ENCODE results near the gene CNTRL. TPM values are rescaled to one million over a fixed set of nuclear protein-coding genes. Genes with fewer than 3 reads are reported as not detected.

The CNTRL gene
- total and polyA plus RNA-seq, 2 of the 8 experiments (the other 6 are each of a cell fraction or from before 2014, with no cell fraction given): 5.1 to 13.9 TPM

- TF ChIP-seq CHD7 (IDR thresholded peaks at IDR 0.05; ENCODE audit: insufficient replicate concordance, low read length) (no peak), NRF1 (IDR thresholded peaks at IDR 0.05; ENCODE audit: low read depth, low read length) (no peak), EP300 (IDR thresholded peaks at IDR 0.05; ENCODE audit: borderline replicate concordance in 1 of 2, low read depth in 2 of 2, low read length in 2 of 2) (no peak), CBX8 (IDR thresholded peaks at IDR 0.05; ENCODE audit: borderline replicate concordance, low read depth, low read length) (no peak), BACH1 (IDR thresholded peaks at IDR 0.05; ENCODE audit: low read length) (no peak), E2F6 (IDR thresholded peaks at IDR 0.05) (no peak), FOSL1 (IDR thresholded peaks at IDR 0.05; ENCODE audit: insufficient read depth, low read depth, low read length) (no peak)
These were observed 48.0 kb upstream of the CNTRL start (continued) for GRCh38 chr9:121026768-121027167.
